ENCODE measurements around the gene DCANP1.
"Not testable (repeated sequence)": the region's sequence is repeated elsewhere in the genome, so short reads cannot be mapped to it uniquely, and the experiment has no call there.

DCANP1 gene

DNA sequence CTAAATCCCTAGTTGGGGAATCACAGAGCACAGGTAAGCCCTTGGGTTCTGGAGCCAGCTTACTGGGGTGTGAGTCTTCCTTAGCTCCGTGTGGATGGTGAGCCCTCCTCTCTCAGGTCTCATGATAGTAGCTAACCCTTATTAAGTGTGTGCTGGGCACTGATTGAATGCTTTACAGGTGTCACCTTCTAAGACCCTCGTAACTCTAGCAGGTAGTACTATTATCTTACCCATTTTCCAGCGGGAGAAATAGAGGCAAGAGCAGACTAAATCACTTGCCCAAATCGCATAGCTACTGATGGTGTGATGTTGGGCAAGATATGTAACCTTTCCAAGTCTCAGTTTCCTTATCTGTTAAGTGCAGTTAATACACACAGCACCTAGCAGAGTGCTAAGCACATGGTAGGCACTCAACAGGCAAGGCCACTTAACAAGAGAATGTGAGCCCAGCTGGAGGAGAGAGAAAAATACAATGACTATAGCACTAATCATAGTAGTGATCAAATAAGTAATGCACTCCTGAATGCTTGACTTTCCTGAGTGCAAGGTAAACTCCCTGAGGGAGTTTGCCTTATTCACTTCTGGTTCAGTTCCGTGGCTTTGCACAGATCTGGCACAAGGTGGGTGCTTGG lies at the start of gene DCANP1:
TSS of gene DCANP1 (minus strand) at position 51 of the 632 bp plus-strand sequence. CDS start 240 bp downstream, outside the sequence.
- DNase-seq: no peak

DNA sequence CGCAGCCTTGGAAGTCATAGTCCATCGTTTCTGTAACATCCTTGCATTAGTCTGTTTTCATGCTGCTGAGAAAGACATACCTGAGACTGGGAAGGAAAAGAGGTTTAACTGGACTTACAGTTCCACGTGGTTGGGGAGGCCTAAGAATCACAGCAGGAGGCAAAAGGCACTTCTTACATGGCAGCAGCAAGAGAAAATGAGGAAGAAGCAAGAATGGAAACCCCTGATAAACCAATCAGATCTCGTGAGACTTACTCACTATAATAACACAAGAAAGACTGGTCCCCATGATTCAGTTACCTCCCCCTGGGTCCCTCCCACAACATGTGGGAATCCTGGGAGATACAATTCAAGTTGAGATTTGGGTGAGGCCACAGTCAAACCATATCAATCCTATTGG lies 48.4 kb upstream of the DCANP1 start:
- not testable (repeated sequence) for DNase-seq

DNA sequence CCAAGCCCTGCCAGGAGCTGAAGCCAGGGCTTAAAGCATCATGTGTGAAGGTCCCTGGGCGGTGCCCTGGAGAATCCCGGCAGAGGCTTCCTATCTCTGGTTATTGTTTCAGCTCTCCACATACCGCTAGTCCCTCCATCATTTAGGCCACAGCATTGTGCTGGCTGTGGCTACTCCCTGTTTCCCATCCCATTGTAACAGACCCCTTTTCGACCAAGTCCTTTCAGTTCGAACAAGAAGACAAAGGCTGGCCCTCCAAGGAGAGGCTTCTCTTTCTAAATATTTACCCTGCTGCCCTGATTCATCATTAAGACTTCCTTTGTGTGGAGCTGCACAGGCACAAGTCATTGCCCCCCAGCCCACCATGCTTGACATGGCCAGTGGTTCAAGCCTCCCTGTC lies 47.0 kb upstream of the DCANP1 start:
- no peak for DNase-seq

DNA sequence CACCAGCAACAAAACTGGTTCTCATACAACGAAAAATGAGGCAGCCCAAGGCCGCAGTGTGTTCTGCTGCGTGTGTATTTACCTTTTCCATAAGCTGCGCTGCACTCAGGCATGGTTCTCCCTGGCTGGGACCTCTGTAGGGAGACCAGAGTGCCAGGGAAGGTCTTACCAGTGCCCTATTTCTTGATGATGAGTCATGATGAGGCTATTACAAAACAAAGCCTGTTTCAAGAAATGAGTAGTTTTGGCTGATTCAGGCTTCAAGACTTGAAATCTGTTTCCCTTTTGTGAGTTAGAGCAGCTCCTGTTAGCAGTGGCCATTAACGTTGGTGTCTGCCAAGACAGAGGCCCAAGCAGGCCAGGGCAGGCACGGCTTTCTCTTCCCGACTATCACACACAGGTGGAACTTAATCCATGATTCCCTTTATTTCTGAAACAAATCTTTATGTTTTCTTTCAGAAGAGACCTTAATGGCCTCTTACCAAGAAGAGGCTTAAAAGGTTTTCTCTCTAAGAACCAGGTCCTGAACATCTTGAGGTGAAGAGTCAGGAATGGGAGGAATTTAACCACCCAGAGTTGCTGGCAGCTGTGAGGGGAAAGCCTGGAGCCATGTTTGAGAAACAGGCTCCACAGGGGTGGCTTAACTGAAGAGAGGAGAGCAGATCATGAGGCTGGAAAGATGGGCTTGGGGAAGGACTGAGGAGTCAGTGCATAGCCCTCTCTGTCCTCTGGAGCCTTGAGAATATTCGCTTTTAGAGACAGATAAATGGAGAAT lies 46.4 kb upstream of the DCANP1 start:
- DNase-seq: no peak

DNA sequence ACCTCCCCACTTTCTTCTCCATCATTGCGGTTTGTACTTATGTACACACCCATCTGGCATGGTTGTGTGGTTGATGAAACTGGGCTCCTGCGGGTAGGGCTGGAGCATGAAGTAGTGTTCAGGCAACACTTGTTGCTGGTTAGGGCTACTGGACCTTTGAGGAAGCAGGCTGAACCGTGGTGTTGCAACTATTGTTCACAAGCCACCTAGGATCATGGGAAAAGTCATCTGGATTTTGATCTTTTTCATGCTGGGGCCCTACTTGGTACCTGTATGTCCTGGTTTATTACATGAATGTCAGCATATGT lies 45.1 kb upstream of the DCANP1 start:
- DNase-seq: no peak

GRCh38 chr5:135491552-135492318 lies 44.6 kb upstream of the DCANP1 start:
- no peak for DNase-seq

DNA sequence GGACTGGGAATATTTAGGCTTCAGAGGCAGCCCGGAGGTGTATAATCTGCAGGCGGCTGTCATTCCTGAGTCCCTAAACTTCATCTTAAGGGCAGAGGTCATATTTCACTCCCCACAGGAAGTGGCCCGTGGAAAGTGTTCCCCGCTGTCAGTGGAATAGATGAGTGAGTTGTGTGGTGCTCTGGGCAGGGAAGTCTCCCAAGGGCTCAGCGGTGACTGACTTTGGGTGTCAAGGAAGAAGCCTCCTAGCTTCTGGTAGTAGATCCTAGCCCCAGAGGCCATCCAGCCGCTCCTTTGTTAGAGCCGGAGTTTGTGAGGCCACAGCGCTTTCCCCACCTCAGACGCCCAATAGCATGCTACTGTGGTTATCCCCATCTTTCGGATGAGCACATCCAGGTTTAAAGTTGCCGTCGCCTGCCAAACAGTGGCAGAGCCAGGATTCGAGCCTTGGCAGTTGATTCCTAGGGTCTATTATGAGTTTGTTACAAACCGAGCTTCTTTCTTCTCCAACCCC lies 43.9 kb upstream of the DCANP1 start:
- DNase-seq: no peak

DNA sequence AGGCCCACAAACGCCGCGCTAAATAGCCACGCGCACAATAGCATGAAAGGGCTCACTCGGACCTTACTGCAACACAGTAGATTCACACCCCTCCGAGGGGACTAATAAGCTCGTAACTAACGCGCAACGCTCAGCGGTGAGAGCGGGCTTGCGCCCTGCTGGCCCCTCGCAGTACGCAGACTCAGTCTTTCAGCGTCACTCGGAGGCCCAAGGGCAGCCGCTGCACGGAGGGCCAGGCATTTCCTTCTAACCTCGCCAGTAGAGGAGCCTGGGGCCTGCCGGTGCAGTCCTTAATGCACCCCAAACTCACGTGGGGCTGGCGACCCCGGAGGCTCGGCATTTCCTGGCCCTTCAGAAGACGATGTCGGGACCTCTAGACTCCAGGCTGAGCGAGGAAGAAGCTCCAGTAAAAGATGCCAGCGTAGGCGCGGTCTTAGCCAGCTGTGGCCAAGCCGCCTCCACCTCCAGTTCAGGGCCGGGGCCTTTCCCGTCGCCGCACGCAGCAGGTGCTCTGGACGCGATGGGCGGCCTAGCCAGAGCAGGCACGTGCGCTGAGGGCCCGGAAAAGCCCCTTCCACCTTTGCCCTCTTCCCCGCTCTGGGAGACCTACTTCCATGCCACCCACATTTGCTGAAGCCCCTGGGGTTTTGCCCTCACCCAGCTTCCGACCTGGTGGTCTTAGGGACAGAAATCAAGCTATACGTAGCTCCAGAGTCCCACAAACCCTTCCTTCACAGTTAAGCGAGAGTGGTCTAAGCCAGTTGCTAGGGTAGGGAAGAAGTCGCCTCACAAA lies 43.3 kb upstream of the DCANP1 start:
- DNase-seq: no peak

DNA sequence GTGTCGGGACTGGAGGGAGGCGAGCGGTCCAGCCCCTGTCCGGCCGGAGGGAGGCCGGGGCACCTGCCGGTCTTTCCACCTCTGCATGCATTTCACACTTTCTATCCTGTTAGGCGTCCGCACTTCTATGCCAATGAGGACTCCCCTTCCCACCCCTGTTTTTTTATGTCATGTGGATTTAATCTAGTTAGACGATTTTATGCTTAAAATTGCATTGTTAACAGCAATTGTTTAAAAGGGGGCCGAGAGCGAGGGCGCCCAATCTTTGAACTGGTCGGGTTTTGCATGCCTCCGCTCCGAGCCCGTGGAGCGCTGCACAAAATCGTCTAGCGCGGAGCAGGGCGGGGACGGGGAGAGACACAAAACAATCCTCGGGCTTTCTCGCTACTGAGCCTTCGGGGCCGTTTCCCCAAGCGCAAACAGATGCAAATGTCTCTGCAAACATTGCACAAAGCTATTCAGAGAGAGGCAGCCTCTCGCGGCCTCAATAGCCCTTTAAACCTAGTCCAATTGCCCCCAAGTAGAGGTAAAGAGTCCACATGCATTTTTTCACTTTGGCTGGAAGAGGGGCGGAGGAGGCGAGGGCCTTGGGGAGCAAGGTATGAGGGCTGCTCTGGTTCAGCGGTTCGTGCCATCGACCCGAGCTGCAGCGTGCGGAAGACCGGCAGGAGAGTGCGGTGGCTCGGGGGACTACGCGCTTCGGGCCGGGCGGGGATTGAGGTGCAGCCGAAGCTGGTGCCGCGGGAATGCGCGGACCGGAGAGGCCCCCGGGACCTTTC lies 42.5 kb upstream of the DCANP1 start:
- DNase-seq: no peak

GRCh38 chr5:135488727-135489465 lies 41.7 kb upstream of the DCANP1 start:
- DNase-seq: no peak

DNA sequence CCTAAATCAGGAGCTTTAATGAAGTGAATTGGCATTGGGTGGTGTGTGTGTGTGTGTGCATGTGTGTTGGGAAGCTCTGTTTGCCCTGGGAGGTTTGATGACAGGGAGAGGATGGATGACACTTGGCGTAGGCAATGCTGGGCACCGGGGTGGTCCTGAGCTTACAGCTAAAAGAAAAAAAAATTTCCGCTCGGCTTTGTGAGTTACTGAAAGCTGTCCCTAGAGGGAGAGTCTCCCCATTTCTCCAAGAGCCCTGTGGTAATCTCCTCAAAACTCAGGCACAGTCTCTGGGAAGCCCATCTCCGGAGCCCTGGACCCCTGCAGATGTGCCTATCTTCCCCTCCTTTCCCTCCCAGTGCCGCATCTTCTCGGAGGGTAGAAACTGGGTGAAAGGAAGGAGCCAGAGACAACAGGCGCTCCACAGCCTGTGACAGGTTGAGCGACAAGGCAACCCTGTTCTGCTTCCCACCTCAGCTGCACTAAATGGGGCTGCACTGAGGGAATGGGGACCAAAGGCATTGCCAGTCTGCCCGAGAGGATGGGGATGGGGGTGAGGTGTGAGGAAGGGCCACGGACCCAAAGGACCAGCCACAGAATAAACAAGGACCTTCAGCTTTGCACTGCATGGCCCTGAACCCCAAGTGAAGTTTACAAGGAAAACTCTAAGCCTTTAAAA lies 40.8 kb upstream of the DCANP1 start:
- DNase-seq: no peak

GRCh38 chr5:135487037-135487395 lies 39.9 kb upstream of the DCANP1 start:
- DNase-seq: no peak

- DNase-seq: no peak
These were observed 39.2 kb upstream of the DCANP1 start for GRCh38 chr5:135486131-135487036.

- DNase-seq: no peak
These were observed 37.5 kb upstream of the DCANP1 start for GRCh38 chr5:135484674-135485086.

DNA sequence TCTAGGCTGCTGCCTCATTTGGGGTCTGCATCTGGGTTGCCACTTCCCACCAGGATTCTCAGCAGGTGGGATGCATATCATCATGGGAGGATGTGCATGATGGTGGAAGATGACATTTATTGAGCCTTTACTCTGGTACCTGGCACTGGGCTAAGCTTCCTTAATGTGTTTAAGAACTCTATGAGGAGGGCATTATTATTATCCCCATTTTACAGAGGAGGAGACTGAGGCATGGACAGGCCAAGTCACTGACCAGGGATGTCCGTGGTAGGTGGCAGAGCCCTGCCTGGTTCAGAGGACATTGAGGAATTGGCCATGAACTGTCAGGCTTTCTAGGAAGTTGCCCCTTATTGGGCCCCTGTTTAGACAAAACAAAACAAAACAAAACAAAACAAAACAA lies 36.1 kb upstream of the DCANP1 start:
- no peak for DNase-seq

GRCh38 chr5:135482381-135482933 lies 35.3 kb upstream of the DCANP1 start:
- no peak for DNase-seq

GRCh38 chr5:135481909-135482311 lies 34.8 kb upstream of the DCANP1 start:
- no peak for DNase-seq

DNA sequence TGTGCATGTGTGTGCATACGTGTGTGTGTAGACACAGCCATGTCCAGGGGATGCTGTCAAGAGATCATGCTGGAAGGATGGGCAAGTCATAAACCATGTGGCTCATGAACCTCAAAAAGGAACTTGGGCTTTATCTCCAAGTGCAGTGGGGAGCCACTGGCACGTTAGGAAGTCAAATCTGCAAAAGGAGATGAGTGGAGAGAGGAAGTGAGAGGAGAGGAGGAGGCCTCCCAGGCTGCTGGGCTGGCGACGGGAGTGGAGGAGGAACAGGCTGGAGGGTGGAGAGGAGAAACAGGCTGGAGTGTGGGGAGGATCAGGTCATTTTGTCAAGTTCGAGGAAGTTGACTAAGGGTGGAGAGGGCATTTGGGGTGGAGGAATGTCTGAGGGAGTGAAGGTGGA lies 34.2 kb upstream of the DCANP1 start:
- DNase-seq: no peak

DNA sequence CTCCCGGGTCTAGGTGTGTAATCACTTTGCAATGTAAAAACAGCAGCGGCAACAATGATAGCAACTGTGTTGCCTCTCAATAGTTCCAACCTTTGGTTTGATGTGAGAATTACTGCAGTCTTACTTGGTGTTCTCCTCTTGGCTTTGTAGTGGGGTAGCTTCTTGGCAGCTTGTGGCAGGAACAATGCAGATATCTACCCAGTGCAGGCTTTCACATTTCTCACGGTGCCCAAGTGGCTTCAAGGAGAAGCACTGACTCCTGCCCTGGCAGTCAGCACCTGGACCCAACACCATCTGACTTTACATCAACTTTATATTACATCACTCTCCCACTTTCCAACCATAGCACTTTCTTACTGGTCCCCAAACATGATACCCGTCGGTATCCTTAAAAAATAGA lies 33.4 kb upstream of the DCANP1 start:
- no peak for DNase-seq
